ENCODE measurements around the gene CSTPP1. TPM values are rescaled to one million over a fixed set of nuclear protein-coding genes. Genes with fewer than 3 reads are reported as not detected.

CSTPP1 gene
- 16.9 and 18.0 TPM in 2 replicates for total RNA-seq

DNA sequence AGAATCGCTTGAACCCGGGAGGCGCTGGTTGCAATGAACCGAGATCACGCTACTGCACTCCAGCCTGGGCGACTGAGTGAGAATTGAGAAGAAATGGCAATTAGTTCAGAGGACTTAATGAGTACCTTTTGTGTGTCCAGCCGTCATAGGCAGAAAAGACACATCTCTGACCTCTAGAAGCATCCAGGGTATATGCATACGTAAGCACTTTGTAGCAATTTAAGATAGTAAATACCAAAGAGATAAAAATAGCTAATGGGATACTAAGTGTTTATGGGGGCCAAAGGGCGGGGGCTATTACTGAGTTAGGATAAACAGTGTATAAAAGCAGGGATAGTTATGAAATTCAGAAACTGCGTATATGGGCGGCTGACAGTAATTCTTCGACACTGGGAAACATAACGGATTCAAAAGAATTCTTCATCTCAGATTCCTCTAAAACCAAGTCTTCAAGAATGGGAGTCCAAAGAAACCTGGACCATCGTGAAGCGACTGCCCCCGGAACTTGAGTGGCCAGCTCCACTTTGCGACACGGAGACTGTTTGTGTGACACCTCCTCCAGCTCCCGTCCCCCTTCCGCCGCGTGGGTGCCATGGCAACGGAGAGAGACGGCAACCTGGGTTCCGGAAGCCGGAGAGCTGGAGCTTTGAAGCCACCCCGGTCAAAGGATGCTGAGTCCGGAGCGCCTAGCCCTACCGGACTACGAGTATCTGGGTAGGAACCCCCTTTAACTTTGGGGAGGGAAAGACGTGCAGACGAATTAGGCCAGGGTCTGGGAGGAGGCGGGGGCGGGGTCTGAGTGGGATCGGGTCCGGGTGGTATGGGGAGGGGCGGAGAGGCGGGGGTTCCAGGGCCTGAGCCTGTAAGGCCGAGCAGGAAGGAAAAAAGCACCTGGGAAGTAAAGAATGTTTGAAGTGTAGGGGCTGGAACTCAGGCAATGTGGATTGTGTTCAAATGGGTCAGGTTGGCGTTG is at the start of gene CSTPP1:
Gene CSTPP1, plus strand, starts transcription at position 624 of the 973 bp plus-strand sequence. Its CDS starts 45 bp downstream, at position 669.
- peak within 1 kb of the TSS; percentile 89 for H3K4me3 Mint-ChIP-seq
- H3K36me3 Mint-ChIP-seq (ENCODE audit: low read depth), result peaks cover 3% of the 10 kb centered on the region
- H3K27me3 Mint-ChIP-seq, result peaks cover 7% of the 10 kb centered on the region
- intact Hi-C loops (cut with micrococcal nuclease), result loop anchor here (1.0 to 5.0 kb wide), 5 partner anchors 16 to 641 kb away; partner anchors contain the start of genes ACP2, ARHGAP1, ATG13 and HARBI1
- peaks cover 14% of the 10 kb centered on the region for H3K4me1 Mint-ChIP-seq
- H3K27ac Mint-ChIP-seq, result peak within 1 kb of the TSS; percentile 94
- peak; percentile 98 for DNase-seq
- H3K9me3 Mint-ChIP-seq, result no peaks in the 10 kb centered on the region

GRCh38 chr11:46888636-46889035 is 47.9 kb upstream of the CSTPP1 start:
- Mint-ChIP-seq H3K27me3 (peaks cover 1% of the 10 kb centered on the region), H3K9me3 (no peaks in the 10 kb centered on the region), H3K4me1 (peaks cover 3% of the 10 kb centered on the region), H3K36me3 (ENCODE audit: low read depth) (no peaks in the 10 kb centered on the region), H3K27ac (no peak overlapping the region), H3K4me3 (no peak overlapping the region)
- intact Hi-C loops (cut with micrococcal nuclease), result loop anchor here (1.0 kb wide), 2 partner anchors 265 to 273 kb away; no protein-coding TSS in a partner anchor
- no peak for DNase-seq

GRCh38 chr11:46889251-46889650 is 47.3 kb upstream of the CSTPP1 start:
- no peak overlapping the region for H3K27ac Mint-ChIP-seq
- no peak overlapping the region for H3K4me3 Mint-ChIP-seq
- H3K27me3 Mint-ChIP-seq, result peaks cover 1% of the 10 kb centered on the region
- no peaks in the 10 kb centered on the region for H3K9me3 Mint-ChIP-seq
- peaks cover 3% of the 10 kb centered on the region for H3K4me1 Mint-ChIP-seq
- DNase-seq, result no peak
- intact Hi-C loops (cut with micrococcal nuclease), result loop anchor here (1.0 kb wide), 2 partner anchors 264 to 272 kb away; no protein-coding TSS in a partner anchor
- no peaks in the 10 kb centered on the region for H3K36me3 Mint-ChIP-seq (ENCODE audit: low read depth)

DNA sequence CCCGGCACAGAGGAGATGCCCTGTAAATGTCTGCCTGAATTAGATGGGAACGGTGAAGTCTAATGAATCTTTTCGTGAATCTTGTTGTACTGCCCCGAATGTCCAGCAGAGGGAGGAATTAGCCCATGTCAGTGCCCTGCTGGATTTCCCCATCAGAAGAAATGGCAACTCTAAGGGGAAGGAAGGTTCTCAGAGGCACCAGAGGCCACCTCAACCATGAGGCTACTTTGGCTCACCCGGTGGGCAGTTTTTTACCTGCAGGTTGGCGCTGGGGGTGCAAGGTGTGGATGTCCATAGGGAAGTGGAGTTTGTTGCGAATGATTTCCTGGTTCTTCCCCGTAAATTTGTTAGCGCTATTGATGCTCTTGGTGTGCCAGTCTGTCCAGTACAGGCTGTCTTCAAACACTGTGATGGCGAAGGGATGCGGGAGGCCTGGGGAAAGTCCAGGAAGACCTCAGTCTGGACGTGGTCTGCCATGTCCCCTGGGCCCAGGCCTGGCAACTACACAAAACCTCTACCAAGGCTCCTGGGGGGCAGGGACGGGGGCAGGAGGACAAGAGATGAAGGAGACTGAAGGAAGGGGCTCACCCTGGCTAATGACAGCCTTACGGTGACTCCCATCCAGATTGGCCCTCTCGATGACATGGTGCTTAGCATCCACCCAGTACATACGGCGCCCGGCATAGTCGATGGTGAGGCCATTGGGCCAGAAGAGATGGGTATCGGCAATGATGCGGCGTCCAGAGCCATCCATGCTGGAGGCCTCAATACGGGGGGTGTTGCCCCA is 46.7 kb upstream of the CSTPP1 start:
- peaks cover 3% of the 10 kb centered on the region for H3K4me1 Mint-ChIP-seq
- peaks cover 1% of the 10 kb centered on the region for H3K27me3 Mint-ChIP-seq
- intact Hi-C loops (cut with micrococcal nuclease), result loop anchor here (1.0 kb wide), 2 partner anchors 263 to 271 kb away; no protein-coding TSS in a partner anchor
- DNase-seq, result peak; percentile 93
- no peaks in the 10 kb centered on the region for H3K36me3 Mint-ChIP-seq (ENCODE audit: low read depth)
- no peak overlapping the region for H3K27ac Mint-ChIP-seq
- no peak overlapping the region for H3K4me3 Mint-ChIP-seq
- H3K9me3 Mint-ChIP-seq, result no peaks in the 10 kb centered on the region

DNA sequence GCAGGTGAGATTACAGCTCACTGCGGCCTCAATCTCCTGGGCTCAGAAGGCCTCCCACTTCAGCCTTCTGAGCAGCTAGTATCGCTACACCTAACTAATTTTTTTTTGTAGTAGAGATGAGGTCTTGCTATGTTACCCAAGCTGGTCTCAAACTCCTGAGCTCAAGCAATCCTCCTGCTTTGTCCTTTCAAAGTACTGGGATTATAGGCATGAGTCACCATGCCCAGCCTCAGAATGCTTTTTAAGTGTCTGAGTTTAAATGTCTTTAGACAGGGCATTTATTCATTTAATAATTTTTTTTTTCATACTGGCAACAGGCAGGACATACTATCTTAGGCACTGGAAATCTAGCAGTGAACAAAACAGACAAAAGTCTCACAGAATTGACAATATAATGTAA is 45.9 kb upstream of the CSTPP1 start:
- H3K4me3 Mint-ChIP-seq, result no peak overlapping the region
- peaks cover 1% of the 10 kb centered on the region for H3K27me3 Mint-ChIP-seq
- peaks cover 3% of the 10 kb centered on the region for H3K4me1 Mint-ChIP-seq
- no peak overlapping the region for H3K27ac Mint-ChIP-seq
- no peaks in the 10 kb centered on the region for H3K9me3 Mint-ChIP-seq
- intact Hi-C loops (cut with micrococcal nuclease), result no loop called here
- no peaks in the 10 kb centered on the region for H3K36me3 Mint-ChIP-seq (ENCODE audit: low read depth)
- DNase-seq, result no peak

- Mint-ChIP-seq H3K27ac (no peak overlapping the region), H3K4me1 (peaks cover 3% of the 10 kb centered on the region), H3K4me3 (no peak overlapping the region), H3K36me3 (ENCODE audit: low read depth) (no peaks in the 10 kb centered on the region), H3K9me3 (no peaks in the 10 kb centered on the region), H3K27me3 (peaks cover 1% of the 10 kb centered on the region)
- no peak for DNase-seq
- intact Hi-C loops (cut with micrococcal nuclease), result no loop called here
These were observed 44.5 kb upstream of the CSTPP1 start for GRCh38 chr11:46892109-46892508.

DNA sequence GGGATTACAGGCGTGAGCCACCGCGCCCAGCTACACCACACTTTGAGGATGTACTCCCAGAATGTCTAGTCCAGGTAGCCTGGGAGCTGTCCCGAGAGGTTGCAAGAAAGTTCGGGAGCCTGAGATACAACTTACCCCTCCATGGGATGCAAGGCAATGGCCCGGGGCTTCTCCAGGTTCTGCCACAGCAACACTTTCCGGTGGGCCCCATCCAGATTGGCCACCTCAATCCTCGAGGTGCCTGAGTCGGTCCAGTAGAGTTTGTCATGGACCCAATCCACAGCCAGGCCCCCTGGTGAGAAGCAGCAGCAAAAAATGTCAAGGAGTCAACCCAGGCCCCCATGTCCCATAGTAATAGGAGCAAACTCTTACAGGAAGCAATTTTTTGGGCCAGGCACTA is 43.7 kb upstream of the CSTPP1 start:
- no peak overlapping the region for H3K4me3 Mint-ChIP-seq
- H3K27ac Mint-ChIP-seq, result no peak overlapping the region
- intact Hi-C loops (cut with micrococcal nuclease), result no loop called here
- no peak for DNase-seq
- peaks cover 3% of the 10 kb centered on the region for H3K4me1 Mint-ChIP-seq
- no peaks in the 10 kb centered on the region for H3K36me3 Mint-ChIP-seq (ENCODE audit: low read depth)
- H3K27me3 Mint-ChIP-seq, result peaks cover 1% of the 10 kb centered on the region
- H3K9me3 Mint-ChIP-seq, result no peaks in the 10 kb centered on the region

DNA sequence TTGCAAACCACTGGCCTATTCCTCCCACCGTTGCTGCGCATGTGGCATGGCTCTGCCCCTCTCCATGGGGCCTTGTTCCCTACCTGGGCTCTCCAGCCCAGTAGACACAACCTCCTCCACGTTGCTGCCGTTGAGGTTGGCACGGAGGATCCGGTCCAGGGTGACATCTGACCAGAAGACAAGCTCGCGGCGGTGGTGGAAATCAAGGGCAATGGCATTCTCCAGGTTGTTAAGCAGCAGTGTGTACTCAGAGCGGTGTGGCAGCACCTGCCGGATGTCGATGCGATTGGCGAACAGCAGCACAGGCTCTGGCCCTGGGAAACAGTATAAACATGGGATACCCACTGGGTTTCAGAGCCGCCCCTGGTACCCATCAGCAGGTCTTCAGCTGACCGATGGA is 42.1 kb upstream of the CSTPP1 start:
- Mint-ChIP-seq H3K27me3 (peaks cover 1% of the 10 kb centered on the region), H3K36me3 (ENCODE audit: low read depth) (no peaks in the 10 kb centered on the region)
- no peak for DNase-seq

GRCh38 chr11:46894961-46895360 is 41.6 kb upstream of the CSTPP1 start:
- intact Hi-C loops (cut with micrococcal nuclease), result no loop called here
- Mint-ChIP-seq H3K27me3 (peaks cover 1% of the 10 kb centered on the region), H3K4me3 (no peak overlapping the region), H3K9me3 (no peaks in the 10 kb centered on the region), H3K27ac (no peak overlapping the region), H3K4me1 (peaks cover under 1% of the 10 kb centered on the region), H3K36me3 (ENCODE audit: low read depth) (no peaks in the 10 kb centered on the region)
- no peak for DNase-seq

More for the DNA sequence above, 42.1 kb upstream of the CSTPP1 start:
- Mint-ChIP-seq H3K9me3 (no peaks in the 10 kb centered on the region), H3K4me3 (no peak overlapping the region), H3K4me1 (peaks cover 3% of the 10 kb centered on the region), H3K27ac (no peak overlapping the region)
- intact Hi-C loops (cut with micrococcal nuclease), result no loop called here

- no peaks in the 10 kb centered on the region for H3K27me3 Mint-ChIP-seq
- no peaks in the 10 kb centered on the region for H3K36me3 Mint-ChIP-seq (ENCODE audit: low read depth)
- no peak overlapping the region for H3K27ac Mint-ChIP-seq
- DNase-seq, result no peak
- H3K4me1 Mint-ChIP-seq, result no peaks in the 10 kb centered on the region
- H3K4me3 Mint-ChIP-seq, result no peak overlapping the region
- intact Hi-C loops (cut with micrococcal nuclease), result no loop called here
- no peaks in the 10 kb centered on the region for H3K9me3 Mint-ChIP-seq
These were observed 40.7 kb upstream of the CSTPP1 start for GRCh38 chr11:46895821-46896220.

DNA sequence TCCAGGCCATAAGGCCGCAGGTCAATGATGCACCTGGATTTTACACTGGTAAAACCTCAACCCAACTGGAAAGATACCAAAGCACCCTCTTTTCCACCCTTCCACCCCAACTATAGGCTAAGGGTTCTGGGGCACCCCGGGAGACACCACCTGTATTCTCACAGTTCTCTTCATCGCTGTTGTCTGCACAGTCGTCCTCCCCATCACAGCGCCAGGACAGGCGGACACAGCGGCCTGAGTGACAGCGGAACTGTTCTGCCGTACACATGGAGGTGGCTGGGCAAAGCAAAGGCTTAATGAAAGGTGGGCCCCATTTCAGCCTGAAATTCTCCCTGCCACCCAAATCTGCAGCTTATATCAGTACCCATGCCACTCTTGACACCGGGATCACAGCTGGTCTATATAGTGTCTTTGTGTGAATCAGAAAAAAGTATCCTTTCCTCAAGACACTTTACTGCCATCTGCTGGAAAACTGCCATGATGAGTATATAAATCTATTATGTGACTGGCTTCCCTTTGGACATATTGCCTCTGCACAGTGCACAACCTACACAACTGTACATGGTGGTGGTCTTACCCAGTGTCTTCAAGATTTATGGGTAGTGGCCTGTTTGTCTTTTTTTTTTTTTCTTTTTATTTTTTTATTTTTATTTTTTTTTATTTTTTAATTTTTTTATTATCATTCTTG is 39.7 kb upstream of the CSTPP1 start:
- Mint-ChIP-seq H3K36me3 (ENCODE audit: low read depth) (no peaks in the 10 kb centered on the region), H3K9me3 (no peaks in the 10 kb centered on the region), H3K27me3 (no peaks in the 10 kb centered on the region)

DNA sequence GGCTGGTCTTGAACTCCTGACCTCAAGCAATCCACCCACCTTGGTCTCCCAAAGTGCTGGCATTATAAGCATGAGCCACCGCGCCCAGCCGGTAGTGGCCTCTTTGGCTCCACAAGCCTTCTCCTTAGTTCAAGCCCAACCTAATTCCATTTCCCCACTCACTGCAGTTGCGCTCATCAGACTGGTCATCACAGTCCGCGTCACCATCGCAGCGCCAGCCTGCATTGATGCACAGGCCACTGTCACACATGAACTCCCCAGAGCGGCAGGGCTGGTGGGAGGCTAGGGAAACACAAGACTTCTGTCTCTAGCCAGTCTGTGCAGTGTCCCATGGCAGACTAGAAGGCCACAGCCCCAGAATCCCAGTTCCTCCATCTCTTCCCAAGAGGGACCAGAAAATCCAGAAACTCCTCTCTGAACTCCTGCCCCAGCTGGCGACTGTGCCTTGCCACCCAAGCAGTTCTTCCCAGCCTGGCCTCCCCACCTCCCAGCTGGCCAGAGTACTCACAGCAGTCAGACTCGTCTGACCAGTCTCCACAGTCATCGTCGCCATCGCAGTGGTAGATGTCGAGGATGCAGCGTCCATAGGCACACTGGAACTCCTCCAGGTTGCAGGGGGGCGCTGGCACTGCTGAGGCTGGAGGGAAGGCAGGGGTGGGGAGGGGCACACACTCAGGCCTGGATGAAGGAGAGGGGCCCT is 38.0 kb upstream of the CSTPP1 start:
- no peaks in the 10 kb centered on the region for H3K27me3 Mint-ChIP-seq
- H3K27ac Mint-ChIP-seq, result no peak overlapping the region
- no peaks in the 10 kb centered on the region for H3K9me3 Mint-ChIP-seq
- no peak for DNase-seq
- intact Hi-C loops (cut with micrococcal nuclease), result no loop called here
- H3K4me1 Mint-ChIP-seq, result no peaks in the 10 kb centered on the region
- H3K36me3 Mint-ChIP-seq (ENCODE audit: low read depth), result no peaks in the 10 kb centered on the region
- H3K4me3 Mint-ChIP-seq, result no peak overlapping the region

More for the DNA sequence above, 39.7 kb upstream of the CSTPP1 start:
- DNase-seq, result peak; percentile 70
- Mint-ChIP-seq H3K4me1 (no peaks in the 10 kb centered on the region), H3K27ac (no peak overlapping the region), H3K4me3 (no peak overlapping the region)
- intact Hi-C loops (cut with micrococcal nuclease), result no loop called here

GRCh38 chr11:46899501-46900025 is 37.0 kb upstream of the CSTPP1 start:
- no peaks in the 10 kb centered on the region for H3K4me1 Mint-ChIP-seq
- no peak overlapping the region for H3K4me3 Mint-ChIP-seq
- no peaks in the 10 kb centered on the region for H3K27me3 Mint-ChIP-seq
- no peak overlapping the region for H3K27ac Mint-ChIP-seq
- no peaks in the 10 kb centered on the region for H3K9me3 Mint-ChIP-seq
- intact Hi-C loops (cut with micrococcal nuclease), result no loop called here
- no peaks in the 10 kb centered on the region for H3K36me3 Mint-ChIP-seq (ENCODE audit: low read depth)
- DNase-seq, result no peak

All from activated CD4-positive, alpha-beta T cell treated with anti-CD3 and anti-CD28 coated beads, Interleukin-2, amount 10 ng/mL, durations not matched to agents 24 days and 14 days (primary cell).